Measurements from ENCODE around the gene SLC22A13.
"Not testable (repeated sequence)": the region's sequence is repeated elsewhere in the genome, so short reads cannot be mapped to it uniquely, and the experiment has no call there.

SLC22A13 gene, protein sequence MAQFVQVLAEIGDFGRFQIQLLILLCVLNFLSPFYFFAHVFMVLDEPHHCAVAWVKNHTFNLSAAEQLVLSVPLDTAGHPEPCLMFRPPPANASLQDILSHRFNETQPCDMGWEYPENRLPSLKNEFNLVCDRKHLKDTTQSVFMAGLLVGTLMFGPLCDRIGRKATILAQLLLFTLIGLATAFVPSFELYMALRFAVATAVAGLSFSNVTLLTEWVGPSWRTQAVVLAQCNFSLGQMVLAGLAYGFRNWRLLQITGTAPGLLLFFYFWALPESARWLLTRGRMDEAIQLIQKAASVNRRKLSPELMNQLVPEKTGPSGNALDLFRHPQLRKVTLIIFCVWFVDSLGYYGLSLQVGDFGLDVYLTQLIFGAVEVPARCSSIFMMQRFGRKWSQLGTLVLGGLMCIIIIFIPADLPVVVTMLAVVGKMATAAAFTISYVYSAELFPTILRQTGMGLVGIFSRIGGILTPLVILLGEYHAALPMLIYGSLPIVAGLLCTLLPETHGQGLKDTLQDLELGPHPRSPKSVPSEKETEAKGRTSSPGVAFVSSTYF

DNA sequence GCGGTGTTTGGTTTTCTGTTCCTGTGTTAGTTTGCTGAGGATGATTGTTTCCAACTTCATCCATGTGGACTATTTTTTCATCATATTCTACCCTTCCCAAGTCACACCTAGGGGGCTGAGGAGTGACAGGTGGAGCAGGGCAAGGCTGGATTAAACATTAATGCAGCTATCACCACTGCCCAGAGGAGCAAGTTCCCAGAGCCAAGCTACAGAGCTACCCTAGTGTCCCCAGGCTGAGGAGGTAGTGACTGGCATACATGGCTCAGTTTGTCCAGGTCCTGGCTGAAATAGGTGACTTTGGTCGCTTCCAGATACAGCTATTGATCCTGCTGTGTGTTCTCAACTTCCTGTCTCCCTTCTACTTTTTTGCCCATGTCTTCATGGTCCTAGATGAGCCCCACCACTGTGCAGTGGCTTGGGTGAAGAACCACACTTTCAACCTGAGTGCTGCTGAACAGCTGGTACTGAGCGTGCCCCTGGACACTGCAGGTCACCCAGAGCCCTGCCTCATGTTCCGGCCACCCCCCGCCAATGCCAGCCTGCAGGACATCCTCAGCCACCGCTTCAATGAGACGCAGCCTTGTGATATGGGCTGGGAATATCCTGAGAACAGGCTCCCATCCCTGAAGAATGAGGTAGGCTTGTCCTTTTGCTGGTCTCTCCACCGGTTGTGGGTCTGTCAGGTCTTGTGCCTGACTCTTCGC is at the start of gene SLC22A13:
SLC22A13 (plus strand) TSS at position 209 of the 704 bp plus-strand sequence; CDS start at position 258, 49 bp downstream.
- no peak for DNase-seq

DNA sequence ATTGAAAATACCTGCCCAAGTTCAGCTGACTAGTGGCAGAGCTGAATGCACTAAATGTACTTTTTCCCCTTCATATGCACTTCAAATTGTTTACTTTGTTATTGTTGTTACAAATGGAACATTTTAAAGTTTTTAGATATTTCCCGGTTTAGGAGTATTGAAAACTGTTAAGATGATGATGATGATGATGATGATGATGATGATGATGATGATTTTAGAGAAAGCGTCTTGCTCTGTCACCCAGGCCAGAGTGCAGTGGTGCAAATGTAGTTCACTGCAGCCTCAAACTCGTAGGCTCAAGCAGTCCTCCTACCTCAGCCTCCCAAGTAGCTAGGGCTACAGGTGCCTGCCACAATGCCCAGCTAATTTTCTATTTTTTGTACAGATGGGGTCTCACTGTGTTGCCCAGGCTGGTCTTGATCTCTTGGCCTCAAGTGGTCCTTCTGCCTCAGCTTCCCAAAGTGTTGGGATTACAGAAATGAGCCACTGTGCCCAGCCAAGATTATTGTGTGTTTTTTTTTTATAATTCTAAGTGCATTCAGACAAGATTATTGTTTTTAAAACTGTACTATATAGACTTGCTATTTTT is 45.9 kb upstream of the SLC22A13 start:
- no peak for DNase-seq

DNA sequence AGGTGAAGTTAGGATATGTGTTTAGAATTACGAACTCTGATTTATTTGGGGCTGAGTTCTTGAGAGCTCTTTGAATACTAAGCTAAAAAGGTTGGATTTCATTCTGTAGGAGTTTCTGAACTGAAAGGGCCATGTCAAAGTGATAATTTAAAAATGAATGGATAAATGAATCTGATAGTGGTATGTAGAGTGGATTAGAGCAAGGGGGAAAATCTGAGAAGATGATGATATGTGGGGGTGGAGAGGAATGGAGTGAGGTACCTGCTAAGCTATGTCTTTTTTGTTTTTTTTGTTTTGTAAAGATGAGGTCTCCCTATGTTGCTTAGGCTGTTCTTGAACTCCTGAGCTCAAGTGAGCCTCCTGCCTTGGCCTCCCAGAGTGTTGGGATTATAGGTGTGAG is 44.6 kb upstream of the SLC22A13 start:
- no peak for DNase-seq

DNA sequence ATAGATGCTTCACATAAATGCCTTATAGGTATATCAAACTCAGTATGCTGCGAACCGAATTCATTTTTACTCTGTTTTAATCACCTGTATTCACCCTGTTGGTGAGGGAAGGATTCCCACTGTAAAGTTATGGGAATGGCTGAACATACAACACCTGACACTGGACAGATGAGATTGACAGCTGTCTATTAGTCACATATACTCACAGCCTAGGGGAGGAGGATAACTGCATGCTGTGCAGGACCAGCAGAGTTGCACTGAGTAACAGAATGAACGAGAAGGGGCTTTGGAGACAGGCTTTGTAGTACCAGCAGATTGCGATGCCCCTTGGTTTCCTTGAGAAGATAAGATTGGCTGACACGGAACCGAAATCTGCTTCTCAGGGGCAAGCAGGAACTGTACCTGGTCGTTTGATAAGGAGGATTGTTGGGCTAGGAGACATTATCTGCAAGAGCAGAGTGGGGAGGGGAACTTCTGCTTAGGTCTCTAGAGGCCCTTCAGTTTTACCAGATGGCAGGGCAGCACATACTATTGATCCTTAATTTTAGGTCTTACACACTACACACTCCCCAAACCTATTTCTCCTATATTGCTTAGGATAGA is 43.5 kb upstream of the SLC22A13 start:
- DNase-seq = no peak

DNA sequence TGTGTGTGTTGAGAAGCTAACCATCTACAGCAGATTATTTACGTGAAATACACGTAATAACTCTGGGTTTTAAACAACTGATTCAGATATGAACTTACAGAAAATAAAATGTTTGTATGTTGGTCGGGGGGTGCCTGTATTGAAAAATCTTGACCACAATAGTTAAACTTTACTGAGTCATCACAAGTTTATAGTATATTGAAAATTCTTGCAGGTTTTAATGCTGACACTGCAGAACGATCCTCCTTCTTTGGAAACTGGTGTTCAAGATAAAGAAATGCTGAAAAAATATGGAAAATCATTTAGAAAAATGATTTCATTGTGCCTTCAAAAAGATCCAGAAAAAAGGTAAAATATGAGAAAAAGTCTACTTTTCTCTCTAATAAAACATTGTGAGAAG is 41.3 kb upstream of the SLC22A13 start:
- DNase-seq = no peak

DNA sequence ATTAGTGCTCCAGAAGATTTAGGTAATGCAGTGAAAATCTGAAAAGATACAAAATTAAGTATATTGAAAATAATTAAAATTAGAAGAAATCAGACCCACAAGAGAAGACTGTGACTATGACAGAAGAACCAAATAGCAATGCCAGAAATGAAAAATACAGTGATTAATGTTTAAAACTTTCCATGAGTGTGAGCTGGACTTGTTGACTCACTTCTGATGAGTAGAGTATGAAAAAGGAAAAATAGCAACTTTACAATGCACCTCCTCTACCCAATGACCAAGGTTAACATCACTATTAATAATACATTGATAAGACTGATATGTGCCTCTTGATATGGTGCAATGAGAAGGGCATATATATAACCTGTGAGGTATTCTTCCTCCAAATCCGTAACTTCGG is 39.3 kb upstream of the SLC22A13 start:
- no peak for DNase-seq

DNA sequence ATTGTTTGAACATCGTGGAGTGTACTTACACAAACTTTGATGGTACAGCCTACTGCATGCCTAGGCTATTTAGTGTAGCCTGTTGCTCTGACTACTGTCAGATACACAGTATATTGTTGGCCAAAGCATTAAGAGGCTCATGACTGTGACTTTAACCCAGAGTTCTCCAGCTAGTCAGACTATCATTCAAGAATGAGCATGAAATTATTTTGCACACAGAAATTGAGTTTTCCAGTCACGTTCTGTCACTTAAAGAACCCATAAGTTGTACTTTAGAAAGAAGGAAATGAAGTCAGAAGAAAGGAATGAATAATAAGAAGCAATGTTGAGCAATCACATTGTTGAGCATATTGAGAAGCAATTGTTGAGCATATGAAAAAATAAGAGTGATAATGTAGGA is 37.6 kb upstream of the SLC22A13 start:
- no peak for DNase-seq

DNA sequence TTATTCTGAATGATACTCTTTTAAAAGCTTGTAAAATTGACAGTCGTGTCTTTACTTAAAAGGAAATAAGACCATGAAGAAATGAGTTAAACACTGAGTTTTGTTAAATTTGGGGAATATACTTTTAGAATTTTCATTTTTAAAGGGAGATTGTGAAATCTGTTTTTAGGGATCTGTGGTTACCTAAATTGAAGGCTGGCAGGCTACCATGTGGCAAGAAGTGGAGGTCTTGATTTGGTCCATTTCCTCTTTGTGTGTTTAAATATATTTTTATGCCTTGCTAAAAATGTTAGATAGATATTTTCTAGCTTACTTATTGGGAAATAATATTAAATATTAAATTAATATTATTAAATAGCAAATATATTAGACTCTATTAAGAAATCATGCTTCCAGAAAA is 36.6 kb upstream of the SLC22A13 start:
- no peak for DNase-seq

DNA sequence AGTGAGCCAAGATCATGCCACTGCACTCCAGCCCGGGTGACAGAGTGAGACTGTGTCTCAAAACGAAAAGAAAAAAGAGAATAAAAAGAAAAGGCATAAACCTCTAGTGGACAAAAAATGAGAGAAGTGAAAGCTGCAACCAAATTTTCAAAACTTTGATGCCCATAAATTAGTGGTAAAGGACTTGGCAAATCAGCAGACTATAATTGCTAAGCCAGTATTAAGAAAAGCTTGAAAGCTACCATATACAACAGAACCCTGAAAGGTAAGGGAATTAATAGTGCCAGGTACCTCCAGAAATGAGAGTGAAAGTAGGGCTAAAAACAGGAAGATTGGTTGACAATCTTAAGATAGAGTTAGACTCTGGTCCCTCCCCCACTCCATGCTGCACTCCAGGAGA is 32.9 kb upstream of the SLC22A13 start:
- no peak for DNase-seq

DNA sequence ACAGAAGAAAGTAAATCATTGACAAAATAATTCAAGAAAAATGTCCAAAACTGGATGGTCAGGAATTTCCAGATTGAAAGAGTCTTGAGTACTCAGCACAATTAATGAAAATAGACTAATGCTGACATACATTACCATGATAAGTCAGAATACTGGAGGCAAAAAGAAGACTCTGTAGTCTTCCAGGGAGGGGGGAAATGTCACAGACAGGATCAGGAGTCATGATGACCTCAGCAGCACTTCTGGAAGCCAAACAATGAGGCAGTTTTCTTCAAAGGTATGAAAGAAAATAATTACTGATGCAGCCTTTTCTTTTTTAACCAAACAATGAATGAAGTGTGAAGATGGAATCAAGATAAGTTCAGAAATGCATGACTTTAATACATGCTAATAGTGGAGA is 30.1 kb upstream of the SLC22A13 start:
- no peak for DNase-seq

DNA sequence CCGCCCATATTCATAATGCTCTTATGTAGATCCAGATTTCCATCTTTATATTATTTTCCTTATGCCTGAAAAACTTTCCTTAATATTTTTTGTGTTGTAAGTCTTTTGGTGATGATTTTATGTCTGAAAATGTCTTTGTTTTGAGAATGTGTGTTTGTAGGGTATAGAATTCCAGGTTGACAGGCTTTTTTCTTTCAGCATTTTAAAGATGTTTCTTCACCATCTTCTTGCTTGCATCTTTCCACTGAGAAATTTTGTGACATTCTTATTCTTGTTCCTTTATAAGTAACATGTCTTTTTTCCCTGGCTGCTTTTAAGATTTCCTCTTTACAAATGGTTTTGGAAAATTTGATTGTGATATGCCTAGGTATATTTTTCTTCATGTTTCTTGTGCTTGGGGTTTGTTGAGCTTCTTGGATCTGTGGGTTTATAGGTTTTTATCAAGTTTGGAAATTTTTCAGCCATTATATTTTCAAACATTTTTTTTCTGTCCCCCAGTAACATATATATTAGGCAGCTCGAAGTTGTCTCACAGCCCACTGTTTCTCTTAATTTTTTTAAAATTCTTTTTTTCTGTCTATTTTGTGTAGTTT is 27.1 kb upstream of the SLC22A13 start:
- DNase-seq = no peak

DNA sequence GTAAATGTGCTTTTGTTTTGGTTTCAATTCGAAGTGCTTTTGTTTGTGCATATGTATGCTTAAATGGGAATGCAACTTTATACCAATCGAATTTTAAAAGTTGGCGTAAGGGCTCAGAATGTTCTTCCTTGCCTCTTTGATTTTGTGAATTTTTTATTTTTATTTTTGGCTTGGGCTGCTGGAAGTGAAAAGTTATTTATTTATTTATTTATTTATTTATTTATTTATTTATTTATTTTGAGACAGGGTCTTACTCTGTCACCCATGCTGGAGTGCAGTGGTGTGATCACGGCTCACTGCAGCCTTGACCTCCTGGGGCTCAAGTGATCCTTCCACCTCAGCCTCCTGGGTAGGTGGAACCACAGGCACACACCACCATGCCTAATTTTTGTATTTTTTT is 22.8 kb upstream of the SLC22A13 start:
- not testable (repeated sequence) for DNase-seq

DNA sequence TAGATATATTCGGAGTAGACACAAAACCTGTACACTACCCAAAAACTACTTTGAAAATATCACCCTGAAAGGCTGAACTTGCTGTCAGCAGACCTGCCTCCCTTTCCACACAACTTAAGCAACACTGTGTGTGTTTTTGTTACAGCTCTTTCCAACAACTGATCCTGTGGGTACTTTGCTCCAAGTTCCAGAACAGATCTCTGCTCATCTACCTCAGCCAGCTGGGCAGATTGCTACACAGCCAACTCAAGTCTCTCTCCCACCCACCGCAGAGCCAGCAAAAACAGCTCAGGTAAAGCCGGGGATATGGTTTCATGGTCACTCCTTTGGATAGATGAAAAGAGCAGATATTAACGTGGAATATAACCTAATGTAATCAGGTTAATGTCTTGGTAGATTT is 19.7 kb upstream of the SLC22A13 start:
- no peak for DNase-seq

DNA sequence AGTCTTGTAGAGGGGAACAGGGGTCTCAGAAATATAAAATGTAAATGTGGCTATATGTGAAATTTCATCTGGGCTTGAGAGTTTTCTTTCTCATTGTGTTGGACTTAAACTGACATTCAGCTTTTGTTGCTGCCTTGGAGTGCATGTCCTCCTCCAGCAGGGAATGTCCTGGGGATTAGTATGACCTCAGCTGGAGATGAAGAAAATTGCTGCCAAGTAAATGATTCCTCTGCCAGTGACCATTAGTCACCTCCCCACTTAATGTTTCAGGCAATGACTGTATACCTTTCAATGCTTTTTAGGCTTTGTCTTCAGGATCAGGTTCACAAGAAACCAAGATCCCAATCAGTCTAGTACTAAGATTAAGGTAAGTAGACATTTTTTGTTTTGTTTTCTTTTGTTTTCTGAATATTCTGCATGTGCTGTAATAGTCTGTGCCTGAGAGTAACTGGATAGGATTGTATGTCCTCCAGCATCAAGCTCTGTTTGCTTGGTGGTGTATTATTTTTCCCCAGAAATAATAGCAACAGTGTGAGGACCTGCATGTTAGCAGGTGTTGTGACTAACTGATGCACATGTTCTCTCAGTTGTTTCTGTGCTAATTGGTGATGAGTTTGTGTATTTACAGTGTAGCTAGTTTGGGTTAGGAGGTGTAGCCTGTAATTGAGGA is 18.1 kb upstream of the SLC22A13 start:
- DNase-seq = no peak

DNA sequence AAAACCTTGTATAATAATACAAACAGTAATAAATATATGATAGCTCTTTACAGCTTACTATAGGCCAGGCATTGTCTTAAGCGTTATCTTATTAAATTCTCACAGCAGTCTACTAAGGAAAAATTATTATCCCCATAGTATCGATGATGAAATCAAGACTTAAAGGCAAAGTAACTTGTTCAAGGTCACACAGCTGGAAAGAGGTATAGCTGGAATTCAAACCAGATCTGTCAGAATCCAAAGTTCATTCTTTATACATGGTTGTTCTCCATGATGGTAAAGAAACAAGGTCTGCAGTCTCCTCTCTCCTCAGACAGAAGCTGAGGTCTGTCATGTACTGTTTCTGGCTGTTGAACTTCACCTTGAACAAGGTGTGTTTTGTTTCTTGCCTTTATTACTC is 15.4 kb upstream of the SLC22A13 start:
- no peak for DNase-seq

DNA sequence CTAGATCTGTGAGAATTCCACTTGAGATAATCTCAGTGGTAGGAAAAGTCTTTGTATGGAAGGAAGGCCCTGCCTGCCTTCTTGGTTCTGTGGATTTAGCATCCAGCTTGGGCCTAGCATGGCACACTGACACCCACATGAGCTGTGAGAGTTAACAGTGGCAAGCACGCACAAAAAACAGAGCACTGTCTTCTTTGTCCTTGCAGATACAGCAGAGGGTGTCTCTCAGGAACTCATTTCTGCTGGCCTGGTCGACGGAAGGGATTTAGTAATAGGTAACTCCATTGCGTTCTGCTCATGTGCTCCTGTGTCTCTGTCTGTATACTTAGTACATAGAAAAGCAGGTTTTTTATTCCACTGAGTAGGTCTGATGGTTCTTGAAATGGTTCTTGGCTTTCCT is 14.4 kb upstream of the SLC22A13 start:
- no peak for DNase-seq

DNA sequence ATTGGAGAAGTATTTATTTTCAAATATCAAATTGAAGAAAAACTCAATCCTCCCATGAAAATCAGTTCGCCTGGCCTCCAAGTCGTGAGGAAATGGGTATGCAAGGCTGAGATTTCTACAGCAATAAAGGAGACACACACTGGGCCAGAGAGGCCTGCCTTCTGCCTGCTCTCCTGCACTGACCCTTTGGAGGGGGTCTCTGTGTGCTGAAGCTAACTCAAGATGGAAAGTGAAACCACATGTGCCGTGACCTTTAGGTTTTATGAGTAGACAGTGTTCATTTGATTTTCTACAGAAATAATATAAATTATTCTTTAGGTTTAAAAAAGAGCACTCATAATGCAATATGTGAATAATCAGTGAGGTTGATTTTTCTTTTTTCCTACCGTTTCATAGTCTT is 11.9 kb upstream of the SLC22A13 start:
- no peak for DNase-seq

DNA sequence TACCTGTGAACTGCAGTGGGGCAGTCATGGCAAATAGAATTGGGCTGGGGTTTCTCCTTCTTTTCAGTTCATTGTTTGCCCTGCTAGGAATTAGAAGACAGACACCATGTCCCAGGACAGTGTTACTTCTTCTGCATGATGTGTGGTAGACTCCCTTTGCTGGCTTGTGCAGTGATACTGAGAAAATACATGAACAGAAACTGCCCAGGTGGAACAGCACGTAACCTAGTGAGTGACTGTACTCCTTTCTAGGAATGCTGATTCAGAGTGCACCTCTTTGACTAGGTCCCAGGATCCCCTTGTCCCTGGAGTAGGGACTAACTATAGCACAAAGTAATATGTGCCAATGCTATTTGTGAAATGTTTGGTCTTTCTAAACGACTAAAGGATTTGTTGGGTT is 10.7 kb upstream of the SLC22A13 start:
- DNase-seq = no peak

DNA sequence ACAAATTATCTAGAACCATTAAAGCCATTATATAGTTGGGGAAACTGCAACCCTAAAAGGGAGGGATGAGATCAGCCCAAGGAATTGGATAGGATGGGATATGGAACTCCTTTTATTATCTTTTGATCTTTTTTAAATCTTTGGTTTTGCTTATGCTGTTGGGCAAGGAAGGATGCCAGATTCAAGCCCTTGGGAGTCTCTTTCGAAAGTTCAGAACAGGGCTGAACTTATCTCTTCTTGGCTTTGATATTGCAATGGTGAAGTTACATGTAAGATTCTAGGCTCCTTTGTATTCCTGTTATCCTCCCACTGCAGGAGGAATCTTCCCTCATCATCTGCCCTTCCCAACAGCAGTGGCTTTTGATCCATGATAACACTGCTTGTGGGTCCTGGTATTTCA is 10.0 kb upstream of the SLC22A13 start:
- no peak for DNase-seq

DNA sequence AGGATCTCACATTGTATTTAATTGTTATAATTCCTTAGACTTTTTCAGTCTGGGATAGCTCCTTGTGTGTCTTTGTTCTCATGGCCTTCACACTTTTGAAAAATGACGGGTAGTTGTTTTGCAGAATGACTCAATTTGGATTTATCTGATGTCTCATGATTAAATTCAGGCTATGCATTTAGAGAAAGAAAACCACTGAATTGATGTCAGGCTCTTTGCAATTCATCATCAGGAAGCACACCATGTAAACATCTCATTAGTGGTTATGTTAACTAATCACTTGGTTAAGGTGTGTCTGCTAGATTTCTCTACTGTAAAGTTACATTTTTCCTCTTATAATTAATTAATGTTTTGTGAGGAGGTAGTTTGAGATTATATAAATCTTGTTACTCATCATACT is 8.0 kb upstream of the SLC22A13 start:
- DNase-seq = no peak

DNA sequence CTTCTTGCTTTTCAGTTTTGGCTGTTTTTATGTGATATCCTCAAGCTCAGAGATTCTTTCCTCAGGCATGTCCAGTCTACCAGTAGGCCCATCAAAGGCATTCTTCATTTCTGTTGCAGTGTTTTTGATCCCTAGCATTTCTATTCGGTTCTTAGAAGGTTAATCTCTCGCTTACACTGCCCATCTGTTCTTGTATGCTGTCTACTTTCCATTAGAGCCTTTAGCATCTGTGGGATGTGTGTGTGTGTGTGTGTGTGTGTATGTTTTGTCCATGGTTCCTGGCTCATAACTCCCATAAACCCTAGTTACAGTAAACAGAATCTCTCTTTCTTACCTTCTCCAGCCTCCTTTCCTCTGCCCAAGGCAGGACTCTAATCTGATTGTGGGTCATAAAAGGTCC is 5.1 kb upstream of the SLC22A13 start:
- no peak for DNase-seq

DNA sequence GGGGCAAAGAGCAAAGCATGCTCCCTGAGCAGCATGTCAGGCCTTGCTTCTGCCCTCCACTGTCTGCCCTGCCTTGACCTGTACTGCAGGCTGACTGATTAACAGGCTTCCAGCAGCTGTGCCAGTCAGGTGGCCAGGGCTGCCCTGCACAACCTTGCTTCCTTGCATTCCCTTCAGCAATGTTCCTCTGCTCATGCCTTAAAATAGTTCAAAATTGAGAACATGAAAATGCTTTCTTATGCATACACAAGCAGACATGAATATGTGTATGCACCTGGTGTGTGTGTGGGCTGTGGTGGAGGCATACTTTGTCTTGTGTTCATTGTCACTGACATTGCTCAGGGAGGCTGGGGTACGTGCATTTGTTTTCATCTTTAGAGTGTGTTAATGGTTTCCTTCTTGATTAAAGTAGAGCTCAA is 1.2 kb upstream of the SLC22A13 start:
- no peak for DNase-seq
